Measurements from ENCODE around the gene MICOS13. TPM values are rescaled to one million over a fixed set of nuclear protein-coding genes. Genes with fewer than 3 reads are reported as not detected.

The MICOS13 gene
- total RNA-seq, 1 donor from 2014 or later = 25.6 TPM

DNA sequence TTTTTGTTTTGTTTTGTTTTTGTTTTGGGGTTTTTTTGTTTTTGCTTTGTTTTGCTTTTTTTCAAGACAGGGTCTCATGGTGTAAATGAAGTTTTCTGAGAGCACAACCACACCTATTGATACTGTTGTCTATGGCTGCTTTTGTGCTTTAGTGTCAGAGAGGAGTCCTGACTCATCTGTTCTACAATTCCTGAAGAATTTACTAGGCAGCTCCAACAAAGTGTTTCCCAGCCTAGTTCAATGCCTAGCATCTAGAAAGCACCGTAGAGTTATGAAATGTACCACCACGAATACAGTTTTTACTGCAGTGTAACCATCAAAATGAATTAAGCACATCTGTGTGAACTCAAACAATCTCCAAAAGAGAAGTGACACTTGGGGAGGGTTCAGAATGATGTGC lies 36.3 kb downstream of the MICOS13 start:
- H3K27me3 Mint-ChIP-seq (ENCODE audit: low read depth) = no peaks in the 10 kb centered on the region
- H3K4me1 Mint-ChIP-seq = peaks cover 3% of the 10 kb centered on the region
- peaks cover 18% of the 10 kb centered on the region for H3K36me3 Mint-ChIP-seq (ENCODE audit: low read depth)
- no peak overlapping the region for H3K4me3 Mint-ChIP-seq
- DNase-seq (ENCODE audit: low read depth, low spot score) = no peak
- H3K9me3 Mint-ChIP-seq = no peaks in the 10 kb centered on the region
- H3K27ac Mint-ChIP-seq (ENCODE audit: unreplicated experiment) = peak overlapping the region; percentile 12
- TF ChIP-seq, protein P1, sequence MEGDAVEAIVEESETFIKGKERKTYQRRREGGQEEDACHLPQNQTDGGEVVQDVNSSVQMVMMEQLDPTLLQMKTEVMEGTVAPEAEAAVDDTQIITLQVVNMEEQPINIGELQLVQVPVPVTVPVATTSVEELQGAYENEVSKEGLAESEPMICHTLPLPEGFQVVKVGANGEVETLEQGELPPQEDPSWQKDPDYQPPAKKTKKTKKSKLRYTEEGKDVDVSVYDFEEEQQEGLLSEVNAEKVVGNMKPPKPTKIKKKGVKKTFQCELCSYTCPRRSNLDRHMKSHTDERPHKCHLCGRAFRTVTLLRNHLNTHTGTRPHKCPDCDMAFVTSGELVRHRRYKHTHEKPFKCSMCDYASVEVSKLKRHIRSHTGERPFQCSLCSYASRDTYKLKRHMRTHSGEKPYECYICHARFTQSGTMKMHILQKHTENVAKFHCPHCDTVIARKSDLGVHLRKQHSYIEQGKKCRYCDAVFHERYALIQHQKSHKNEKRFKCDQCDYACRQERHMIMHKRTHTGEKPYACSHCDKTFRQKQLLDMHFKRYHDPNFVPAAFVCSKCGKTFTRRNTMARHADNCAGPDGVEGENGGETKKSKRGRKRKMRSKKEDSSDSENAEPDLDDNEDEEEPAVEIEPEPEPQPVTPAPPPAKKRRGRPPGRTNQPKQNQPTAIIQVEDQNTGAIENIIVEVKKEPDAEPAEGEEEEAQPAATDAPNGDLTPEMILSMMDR (conservative IDR thresholded peaks at IDR 0.05) = no peak

DNA sequence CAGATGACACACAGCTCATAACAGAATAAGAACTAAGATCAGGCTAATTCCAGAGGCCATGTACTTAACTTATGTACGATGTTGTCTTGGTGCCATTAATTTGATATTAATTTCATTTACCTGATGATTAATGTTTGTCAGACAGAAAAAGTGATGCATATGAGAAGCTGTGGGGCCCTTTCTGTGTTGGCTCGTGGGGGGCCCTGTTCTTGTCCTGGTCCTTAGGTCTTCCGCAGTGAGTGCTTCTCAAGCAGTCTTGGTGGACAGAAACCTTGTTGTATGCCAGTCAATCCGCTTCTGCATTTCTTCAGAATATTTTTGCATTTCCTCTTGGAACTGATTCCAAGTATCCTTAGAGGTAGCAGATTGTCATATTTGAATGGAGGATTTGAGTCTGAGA lies 37.3 kb downstream of the MICOS13 start:
- peaks cover 15% of the 10 kb centered on the region for H3K36me3 Mint-ChIP-seq (ENCODE audit: low read depth)
- H3K4me3 Mint-ChIP-seq = no peak overlapping the region
- H3K9me3 Mint-ChIP-seq = no peaks in the 10 kb centered on the region
- H3K4me1 Mint-ChIP-seq = peaks cover 3% of the 10 kb centered on the region
- no peaks in the 10 kb centered on the region for H3K27me3 Mint-ChIP-seq (ENCODE audit: low read depth)
- no peak for DNase-seq (ENCODE audit: low read depth, low spot score)
- TF ChIP-seq, protein P1 (conservative IDR thresholded peaks at IDR 0.05) = no peak
- no peak overlapping the region for H3K27ac Mint-ChIP-seq (ENCODE audit: unreplicated experiment)

DNA sequence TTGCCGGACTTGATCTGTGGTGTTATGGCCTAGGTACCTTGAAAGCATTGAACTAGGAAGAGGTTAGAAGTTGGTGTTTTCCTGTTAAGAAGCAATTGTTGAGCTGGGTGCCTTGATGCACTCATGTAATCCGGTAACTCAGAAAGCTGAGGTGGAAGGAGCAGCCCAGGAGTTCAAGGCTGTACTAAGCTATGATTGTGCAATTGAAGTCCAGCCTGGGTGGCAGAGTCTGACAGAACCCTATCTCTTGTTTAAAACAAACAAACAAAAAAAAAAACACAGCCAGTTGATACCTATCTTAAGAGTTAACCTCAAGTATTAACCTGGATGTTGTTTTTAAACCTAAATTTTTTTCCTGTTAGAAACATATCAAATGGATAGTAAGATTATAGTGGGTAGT lies 38.1 kb downstream of the MICOS13 start:
- no peak overlapping the region for H3K27ac Mint-ChIP-seq (ENCODE audit: unreplicated experiment)
- DNase-seq (ENCODE audit: low read depth, low spot score) = no peak
- TF ChIP-seq, protein P1 (conservative IDR thresholded peaks at IDR 0.05) = no peak
- no peaks in the 10 kb centered on the region for H3K9me3 Mint-ChIP-seq
- no peak overlapping the region for H3K4me3 Mint-ChIP-seq
- no peaks in the 10 kb centered on the region for H3K27me3 Mint-ChIP-seq (ENCODE audit: low read depth)
- peaks cover 13% of the 10 kb centered on the region for H3K36me3 Mint-ChIP-seq (ENCODE audit: low read depth)
- peaks cover 3% of the 10 kb centered on the region for H3K4me1 Mint-ChIP-seq

DNA sequence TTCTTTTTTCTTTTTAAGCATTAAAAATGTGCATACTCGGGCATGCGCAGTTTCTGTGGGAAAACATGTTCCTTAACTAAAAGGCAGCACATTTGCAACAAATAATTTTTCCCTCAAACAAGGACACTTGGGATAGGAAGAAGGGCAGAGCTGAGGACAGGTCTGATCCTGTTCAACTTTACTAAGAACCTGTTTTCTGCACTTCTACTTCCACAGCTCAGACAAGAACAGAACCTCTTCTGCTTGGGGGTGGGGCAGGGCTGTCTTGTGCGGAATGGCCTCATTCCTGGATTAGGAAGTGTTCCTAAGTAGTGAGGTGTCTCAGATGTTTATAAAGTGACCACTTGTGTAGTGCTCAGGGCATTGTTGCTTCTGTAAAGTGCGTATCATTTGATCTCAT lies 39.1 kb downstream of the MICOS13 start:
- DNase-seq (ENCODE audit: low read depth, low spot score) = no peak
- TF ChIP-seq, protein P1 (conservative IDR thresholded peaks at IDR 0.05) = no peak
- Mint-ChIP-seq H3K4me3 (no peak overlapping the region), H3K27me3 (ENCODE audit: low read depth) (no peaks in the 10 kb centered on the region), H3K4me1 (peaks cover 3% of the 10 kb centered on the region), H3K9me3 (no peaks in the 10 kb centered on the region), H3K36me3 (ENCODE audit: low read depth) (peaks cover 5% of the 10 kb centered on the region), H3K27ac (ENCODE audit: unreplicated experiment) (no peak overlapping the region)

DNA sequence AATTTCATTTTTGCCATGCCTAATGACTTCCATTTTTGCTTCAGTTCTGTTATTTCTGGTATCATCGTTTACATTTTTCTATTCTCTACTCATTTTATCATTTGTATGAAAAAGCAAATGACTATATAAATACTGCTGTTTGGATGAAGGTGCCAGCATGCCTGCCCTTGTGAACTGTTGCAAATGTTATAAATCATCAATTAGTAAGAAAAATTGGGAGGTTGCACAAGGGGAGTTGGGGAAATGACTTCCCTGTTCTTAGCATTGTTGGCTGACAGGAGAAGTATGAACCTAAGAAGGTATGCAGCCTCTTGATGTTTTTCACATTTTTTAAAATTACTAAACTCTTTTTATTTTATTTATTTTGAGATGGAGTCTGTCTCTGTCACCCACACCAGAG lies 42.3 kb downstream of the MICOS13 start:
- Mint-ChIP-seq H3K27ac (ENCODE audit: unreplicated experiment) (no peak overlapping the region), H3K4me1 (no peaks in the 10 kb centered on the region), H3K9me3 (no peaks in the 10 kb centered on the region), H3K36me3 (ENCODE audit: low read depth) (peaks cover 3% of the 10 kb centered on the region), H3K27me3 (ENCODE audit: low read depth) (no peaks in the 10 kb centered on the region), H3K4me3 (no peak overlapping the region)
- DNase-seq (ENCODE audit: low read depth, low spot score) = no peak
- TF ChIP-seq, protein P1 (conservative IDR thresholded peaks at IDR 0.05) = no peak

DNA sequence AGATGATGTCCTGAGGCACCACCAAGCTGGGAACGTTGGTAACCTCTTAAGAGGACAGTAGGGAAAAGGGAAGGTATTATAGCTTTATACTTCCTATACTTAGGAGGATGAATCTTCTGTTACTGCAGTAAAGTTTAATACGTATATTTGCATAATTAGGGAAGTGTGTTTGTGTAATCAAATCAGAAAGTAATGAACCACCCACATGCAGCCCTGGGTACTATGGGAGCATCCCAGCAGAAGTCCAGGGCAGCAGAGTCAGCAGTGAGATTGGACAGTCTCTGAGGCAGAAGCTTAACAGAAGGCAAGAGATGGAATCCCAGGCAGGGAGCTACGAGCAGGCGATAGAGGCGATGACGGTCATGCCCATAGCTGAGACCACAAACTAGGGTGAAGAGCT lies 44.9 kb downstream of the MICOS13 start:
- no peaks in the 10 kb centered on the region for H3K27me3 Mint-ChIP-seq (ENCODE audit: low read depth)
- H3K27ac Mint-ChIP-seq (ENCODE audit: unreplicated experiment) = no peak overlapping the region
- H3K4me1 Mint-ChIP-seq = peaks cover 4% of the 10 kb centered on the region
- no peaks in the 10 kb centered on the region for H3K36me3 Mint-ChIP-seq (ENCODE audit: low read depth)
- no peaks in the 10 kb centered on the region for H3K9me3 Mint-ChIP-seq
- TF ChIP-seq, protein P1 (conservative IDR thresholded peaks at IDR 0.05) = no peak
- no peak overlapping the region for H3K4me3 Mint-ChIP-seq
- no peak for DNase-seq (ENCODE audit: low read depth, low spot score)
